GM12892 (cell line): ENCODE measurements around the gene NPFFR1. TPM values are rescaled to one million over a fixed set of nuclear protein-coding genes. Genes with fewer than 3 reads are reported as not detected.

ENCODE experiments used
- DNase-seq: peaks from one replicate; pipeline ENCODE4 v3.0.0; 2011; ENCODE audit not compliant: insufficient read length
- FAIRE-seq: peaks from 2 replicates; lab custom pipeline; 2011; peaks lifted over from hg19 to GRCh38; lab: Jason Lieb, UNC
- POLR2A ChIP-seq: IDR thresholded peaks from 2 replicates; pipeline ENCODE4 v1.6.1; 2011; ENCODE audit warnings: low read depth, low read length, control low read depth
- POLR2AphosphoS5 ChIP-seq: IDR thresholded peaks from 2 replicates; pipeline ENCODE4 v1.6.1; 2011; ENCODE audit warnings: low read depth, low read length, control low read depth
- TAF1 ChIP-seq: IDR thresholded peaks from 2 replicates; pipeline ENCODE4 v1.6.1; 2011; ENCODE audit warnings: low read depth, mild to moderate bottlenecking, control low read depth, low read length, borderline replicate concordance
- polyA plus RNA-seq: library from polyadenylated mRNA; unstranded; fragments of >200 nt; gene quantifications from one replicate; pipeline ENCODE4 v1.2.1, GENCODE V29; 2012; ENCODE audit warnings: missing spikeins, inconsistent platforms; ENCODE audit not compliant: missing spikeins

Gene NPFFR1, protein sequence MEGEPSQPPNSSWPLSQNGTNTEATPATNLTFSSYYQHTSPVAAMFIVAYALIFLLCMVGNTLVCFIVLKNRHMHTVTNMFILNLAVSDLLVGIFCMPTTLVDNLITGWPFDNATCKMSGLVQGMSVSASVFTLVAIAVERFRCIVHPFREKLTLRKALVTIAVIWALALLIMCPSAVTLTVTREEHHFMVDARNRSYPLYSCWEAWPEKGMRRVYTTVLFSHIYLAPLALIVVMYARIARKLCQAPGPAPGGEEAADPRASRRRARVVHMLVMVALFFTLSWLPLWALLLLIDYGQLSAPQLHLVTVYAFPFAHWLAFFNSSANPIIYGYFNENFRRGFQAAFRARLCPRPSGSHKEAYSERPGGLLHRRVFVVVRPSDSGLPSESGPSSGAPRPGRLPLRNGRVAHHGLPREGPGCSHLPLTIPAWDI
- not detected for polyA plus RNA-seq

DNA sequence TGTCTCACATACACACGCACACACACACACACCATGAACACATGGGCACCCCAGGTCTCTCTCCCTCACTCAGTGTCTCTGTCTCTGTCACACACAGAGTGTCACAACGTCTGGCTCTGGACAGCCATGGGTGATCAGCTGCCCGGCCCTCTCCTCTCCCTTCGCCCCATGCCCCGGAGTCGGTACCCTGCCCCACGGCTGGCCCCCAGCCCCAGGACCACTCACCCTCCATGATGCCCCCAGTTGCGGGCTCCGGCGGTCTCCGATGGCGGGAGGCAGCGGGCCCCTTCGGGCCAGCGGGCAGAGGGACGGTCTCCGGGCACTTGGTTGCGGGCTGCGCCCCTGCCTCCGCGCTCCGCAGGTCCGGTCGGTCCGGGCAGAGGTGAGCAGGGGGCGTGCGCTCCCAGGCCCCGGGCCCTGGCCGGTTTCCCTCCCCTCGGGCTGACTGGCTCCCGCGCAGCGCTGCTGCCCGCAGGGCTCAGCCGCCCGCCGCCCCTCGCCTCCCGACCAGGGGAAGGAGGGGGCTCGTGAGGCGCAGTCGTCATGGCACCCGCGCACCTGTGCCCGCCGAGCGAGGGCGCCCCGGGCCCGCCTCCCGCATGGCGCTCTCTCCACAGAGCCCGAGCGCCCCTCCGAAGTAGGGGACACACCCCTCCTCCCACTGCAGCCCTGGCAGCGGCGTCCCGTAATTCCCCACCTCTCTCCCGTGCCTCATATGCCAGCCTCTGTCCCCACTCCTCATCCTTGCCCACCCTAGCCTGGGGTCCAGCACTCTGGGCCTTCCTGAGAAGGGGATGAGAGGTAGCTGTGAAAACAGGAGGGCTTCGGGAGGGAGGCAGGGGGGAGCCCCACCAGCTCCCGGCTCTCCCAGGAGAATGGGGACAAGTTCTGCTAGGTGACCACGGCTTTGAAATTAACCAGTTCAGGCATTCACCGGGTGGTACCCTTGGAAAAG is at the start of gene NPFFR1:
TSS of gene NPFFR1 (minus strand) at position 560 of the 955 bp plus-strand sequence. CDS start at position 232, 328 bp downstream.
- FAIRE-seq = no peak
- DNase-seq = no peak
- no peak for TF ChIP-seq POLR2A
- TF ChIP-seq POLR2AphosphoS5 = no peak
- no peak for TF ChIP-seq TAF1

DNA sequence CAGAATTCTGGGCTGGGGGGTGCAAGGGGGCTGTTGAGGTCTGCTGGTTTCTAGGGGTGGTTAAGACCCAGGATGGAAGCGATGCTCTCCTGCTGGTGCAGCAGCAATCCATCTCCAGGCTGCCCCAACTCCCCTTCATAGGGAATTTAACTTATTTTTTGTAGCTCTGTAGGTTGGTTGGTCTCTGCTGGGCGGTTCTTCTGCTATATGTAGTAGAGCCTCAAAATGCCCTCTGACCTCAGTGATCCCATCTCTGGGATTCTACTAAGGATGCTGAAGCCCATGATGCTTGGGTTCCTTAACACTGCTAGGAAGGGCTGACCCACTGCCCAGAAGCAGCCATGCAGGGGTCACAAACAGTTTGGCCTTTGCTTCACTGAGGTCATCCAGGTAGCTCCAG is 49.5 kb upstream of the NPFFR1 start:
- FAIRE-seq (no peak), DNase-seq (no peak)
- TF ChIP-seq POLR2AphosphoS5 (no peak), POLR2A (no peak), TAF1 (no peak)

DNA sequence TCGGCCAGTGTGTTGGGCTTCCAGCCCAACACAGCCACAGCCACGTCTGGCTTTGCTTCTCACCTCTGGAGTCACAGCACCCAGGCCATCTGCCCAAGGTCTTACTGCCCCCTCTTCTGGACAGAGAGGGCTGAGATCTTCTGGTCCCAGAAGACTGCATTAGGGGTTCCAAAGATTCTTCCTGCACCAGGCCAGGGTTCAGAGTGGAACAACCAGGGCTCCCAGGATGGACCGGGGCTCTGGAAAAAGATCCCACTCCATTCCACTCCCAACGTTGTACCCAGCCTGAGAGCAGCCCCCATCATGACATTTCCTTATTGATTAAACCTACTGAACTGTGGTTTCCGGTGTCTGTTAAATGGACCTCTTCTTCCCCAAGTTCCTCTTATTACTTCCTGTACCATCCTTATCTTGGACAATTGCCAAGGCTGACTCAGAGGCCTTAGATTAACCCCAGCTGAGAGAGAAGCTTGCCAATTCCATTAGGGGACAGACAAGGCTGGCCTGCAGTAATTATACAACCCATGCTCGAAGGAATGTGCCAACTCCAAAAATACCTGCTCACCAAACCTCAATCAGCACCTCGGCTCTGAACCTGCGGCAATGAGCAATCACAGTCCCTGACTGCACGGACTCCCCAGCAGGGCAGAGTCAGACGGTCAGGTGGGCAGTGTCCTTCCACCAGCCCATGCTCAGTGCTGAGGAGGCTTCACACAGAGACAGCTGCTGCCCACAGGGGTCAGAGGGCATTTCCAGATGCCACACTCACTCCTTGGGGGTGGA is 47.9 kb upstream of the NPFFR1 start:
- TF ChIP-seq POLR2AphosphoS5 (no peak), POLR2A (no peak), TAF1 (no peak)
- DNase-seq (no peak), FAIRE-seq (peak; percentile 74)

DNA sequence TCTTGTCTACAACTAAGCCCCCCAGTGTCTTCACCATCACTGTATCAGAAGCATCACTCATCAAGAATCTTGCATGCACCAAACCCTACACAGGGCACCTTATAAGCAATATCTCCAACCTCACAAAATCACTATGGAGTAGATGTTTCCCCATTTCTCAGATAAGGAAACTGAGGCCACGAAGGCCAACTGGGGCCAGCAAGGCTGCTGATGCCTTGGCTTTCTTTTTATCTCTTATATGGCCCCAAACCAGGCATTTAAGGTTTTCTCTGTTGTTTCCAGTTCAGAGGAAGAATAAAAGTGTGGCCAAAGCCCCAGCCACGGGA is 47.3 kb upstream of the NPFFR1 start:
- no peak for FAIRE-seq
- no peak for TF ChIP-seq POLR2AphosphoS5
- no peak for TF ChIP-seq POLR2A

DNA sequence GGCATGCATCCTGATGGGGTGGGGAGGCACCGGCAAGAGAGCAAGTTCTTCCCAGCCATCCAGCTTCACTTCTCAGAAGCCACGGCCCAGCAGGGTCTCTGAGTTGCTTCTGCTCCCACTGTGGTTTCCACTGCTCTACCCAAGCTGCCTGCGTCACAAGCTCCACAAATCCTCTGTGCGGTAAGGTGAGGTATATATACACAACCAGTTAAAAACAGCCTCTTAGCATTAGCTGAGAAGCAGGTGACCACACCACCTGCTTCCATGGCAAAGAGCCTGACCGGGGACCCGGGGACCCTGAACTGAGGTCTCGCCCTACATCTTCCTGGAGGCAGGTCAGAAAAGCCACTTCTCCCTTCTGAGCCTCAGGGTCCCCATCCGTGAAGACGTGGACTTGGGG is 46.9 kb upstream of the NPFFR1 start:
- FAIRE-seq = no peak

More for the DNA sequence above, 47.3 kb upstream of the NPFFR1 start:
- DNase-seq = no peak

DNA sequence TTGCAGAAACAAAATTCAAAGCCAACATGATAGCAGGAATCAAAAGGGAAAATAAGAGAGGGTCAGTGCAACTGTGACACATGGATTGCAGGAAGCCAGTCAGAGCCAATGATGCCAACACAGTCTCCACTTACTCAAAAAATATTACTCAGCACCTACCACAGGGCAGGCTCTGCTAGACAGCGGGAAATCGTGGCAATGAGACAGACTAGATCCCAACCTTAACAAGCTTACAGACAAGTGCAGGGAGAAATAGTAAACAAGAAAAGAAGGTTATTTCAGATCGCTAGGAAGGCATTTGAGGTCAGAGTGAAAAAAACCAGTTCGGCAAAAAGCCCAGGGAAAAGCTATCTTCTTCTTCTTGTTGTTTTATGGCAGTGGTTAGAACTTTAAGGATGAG is 45.2 kb upstream of the NPFFR1 start:
- FAIRE-seq = no peak
- TF ChIP-seq TAF1 (no peak), POLR2AphosphoS5 (no peak), POLR2A (no peak)
- DNase-seq = no peak

More for the DNA sequence above, 46.9 kb upstream of the NPFFR1 start:
- TF ChIP-seq TAF1 = no peak
- TF ChIP-seq POLR2AphosphoS5 = no peak
- no peak for TF ChIP-seq POLR2A
- DNase-seq = no peak

DNA sequence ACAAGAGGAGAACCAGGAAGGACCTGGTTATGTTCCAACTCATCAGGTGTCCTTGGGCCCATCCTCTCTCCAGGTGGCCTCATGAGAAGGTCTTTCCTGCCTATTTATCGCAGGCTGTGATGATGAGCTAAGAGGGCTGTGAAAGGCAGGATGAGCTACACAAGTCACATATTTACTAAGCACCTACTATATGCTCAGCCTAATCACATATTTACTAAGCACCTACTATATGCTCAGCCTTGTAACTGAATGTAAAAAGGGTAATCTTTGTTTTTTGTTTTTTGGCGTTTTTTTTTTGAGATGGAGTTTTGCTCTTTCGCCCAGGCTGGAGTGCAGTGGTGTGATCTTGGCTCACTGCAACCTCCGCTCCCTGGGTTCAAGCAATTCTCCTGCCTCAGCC is 44.2 kb upstream of the NPFFR1 start:
- no peak for FAIRE-seq
- no peak for TF ChIP-seq POLR2A
- no peak for TF ChIP-seq POLR2AphosphoS5
- no peak for TF ChIP-seq TAF1
- no peak for DNase-seq

DNA sequence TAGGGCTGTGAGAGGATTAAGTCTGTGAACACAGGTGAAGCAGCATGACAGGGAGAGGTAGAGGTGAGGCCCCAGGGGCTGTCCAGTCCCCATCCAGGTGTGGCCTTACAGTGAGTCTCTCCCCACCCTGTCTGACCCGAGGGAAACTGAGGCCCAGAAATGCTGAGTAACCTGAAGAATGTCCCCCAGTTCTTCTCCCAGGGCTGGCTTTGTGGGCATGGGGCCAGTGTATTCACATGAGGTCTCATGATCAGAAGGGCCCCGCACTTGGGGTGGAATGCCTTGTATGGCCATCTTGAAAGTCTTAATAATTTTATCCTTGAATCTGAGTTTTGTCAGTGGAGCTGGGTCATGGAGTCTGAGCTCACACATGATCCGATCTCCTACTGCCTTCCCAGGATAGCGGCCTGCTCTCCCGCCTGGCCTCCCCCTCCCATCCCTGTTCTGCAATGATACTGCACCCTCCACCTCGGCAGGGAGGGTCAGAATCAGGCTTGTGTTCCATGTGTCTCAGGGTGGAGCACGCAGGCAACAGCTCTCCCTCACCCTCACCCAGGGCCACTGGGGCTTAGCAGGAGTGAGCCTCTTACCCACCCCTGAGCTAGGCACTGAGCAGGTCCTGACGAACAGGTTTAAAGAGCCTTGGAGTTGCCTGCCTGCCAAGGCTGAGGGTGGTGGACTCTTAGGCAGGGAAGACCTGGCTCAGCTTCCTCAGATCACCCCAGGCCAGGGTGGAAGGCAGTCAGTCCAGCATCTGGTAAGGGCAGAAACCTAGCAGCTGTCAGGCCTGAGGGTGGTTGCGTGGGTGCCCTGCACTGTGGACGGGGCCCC is 41.4 kb upstream of the NPFFR1 start:
- TF ChIP-seq POLR2AphosphoS5 = no peak
- no peak for TF ChIP-seq TAF1
- TF ChIP-seq POLR2A = no peak
- DNase-seq (no peak), FAIRE-seq (no peak)

DNA sequence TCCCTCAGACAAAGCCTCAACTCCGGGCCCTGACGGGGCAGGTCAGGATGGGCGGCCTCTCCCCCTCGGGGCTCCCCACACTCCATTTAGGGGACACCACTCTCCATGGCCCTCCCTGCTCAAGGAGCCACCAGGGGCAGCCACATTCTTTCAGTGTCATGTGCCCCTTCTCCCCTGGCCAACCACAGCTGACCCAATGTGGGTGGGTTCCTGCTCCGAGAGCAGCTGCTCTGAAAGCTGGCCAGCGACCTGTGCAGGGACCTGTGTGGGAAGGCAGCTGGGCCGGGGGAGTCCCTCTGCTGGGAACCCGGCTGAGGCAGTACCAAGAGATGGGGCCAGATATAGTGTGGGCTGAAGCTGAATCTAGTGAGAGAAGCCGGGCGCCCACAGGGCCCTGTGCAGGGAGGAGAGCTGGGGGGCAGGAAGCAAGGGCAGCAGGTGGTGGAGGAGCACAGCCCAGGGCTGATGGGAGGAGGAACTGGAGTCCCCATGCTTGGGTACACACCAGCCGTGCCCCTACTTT is 40.6 kb upstream of the NPFFR1 start:
- no peak for FAIRE-seq
- DNase-seq = peak; percentile 42
- TF ChIP-seq POLR2AphosphoS5 = no peak
- TF ChIP-seq POLR2A = no peak
- TF ChIP-seq TAF1 = no peak

DNA sequence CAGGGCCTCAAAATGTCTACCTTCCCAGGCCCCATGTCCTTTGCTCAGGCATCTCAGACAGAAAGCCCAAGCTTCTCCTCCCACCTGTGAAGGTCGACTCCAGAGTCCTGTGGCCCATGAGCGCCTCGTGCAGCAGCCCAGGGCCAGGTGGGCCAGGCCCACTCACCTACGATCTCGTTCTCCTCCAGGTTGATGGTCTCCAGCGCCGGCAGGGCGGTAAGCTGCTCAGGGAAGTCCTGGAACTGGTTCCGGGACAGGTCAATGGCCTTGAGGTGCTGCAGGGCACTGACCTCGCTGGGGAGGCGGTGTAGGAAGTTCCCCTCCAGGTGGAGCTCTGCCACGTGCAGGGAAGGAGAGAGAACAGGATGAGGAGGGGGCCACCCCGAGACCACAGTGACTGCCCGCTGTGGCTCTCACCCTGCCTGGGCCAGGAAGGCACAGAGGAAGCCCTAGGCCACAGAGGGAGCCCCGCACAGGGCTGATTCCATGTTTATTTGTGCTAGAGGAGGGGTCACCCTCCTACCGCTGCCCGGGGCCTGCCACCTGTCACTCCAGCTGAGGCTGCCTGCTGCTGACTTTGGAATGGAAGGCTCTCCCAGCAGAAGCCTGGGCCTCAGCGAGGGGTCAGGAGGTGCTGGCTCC is 40.0 kb upstream of the NPFFR1 start:
- no peak for TF ChIP-seq POLR2AphosphoS5
- no peak for TF ChIP-seq POLR2A
- no peak for TF ChIP-seq TAF1
- FAIRE-seq (no peak), DNase-seq (no peak)
